GM23248 (cell line): ENCODE results near the gene UNC13B.

Experiments
- EZH2 ChIP-seq: fragments of 200-600 bp; sonication (generic); IDR thresholded peaks from 2 replicates; pipeline ENCODE4 v1.6.1; 2018; ENCODE audit warnings: antibody characterized with exemption, mild to moderate bottlenecking; ENCODE audit not compliant: insufficient read depth, poor library complexity, severe bottlenecking
- EZH2phosphoT487 ChIP-seq: fragments of 200-600 bp; sonication (generic); IDR thresholded peaks from 2 replicates; pipeline ENCODE4 v1.6.1; 2018; ENCODE audit warnings: antibody characterized with exemption, moderate library complexity, mild to moderate bottlenecking, low read depth; ENCODE audit not compliant: insufficient read depth

DNA sequence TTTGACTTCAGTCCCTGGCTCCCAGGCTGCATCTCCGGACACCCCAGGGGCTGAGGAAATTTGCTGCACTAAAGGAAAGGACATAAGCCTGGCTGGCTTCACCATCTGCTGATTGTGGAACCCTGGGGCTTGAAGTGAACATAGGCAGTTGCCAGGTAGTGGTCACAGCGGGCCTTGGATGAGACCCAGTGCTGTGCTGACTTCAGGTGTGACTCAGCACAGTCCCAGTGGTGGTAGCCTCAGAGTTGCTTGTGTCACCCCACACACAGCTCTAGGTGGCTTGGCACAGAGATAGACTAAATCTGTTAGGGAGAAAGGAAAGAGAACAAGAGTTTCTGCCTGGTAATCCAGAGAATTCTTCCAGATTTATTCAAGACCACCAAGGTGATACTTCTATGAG, 292.0 kb downstream of the UNC13B start:
- TF ChIP-seq EZH2phosphoT487 (no peak), EZH2 (no peak)
